SIG-M5 (cell line): ENCODE data around the gene CPSF4L.
A peak's percentile ranks its signal among the peaks of the same experiment; 100 is the strongest.
"Not testable (repeated sequence)": the region's sequence is repeated elsewhere in the genome, so short reads cannot be mapped to it uniquely, and the experiment has no call there.

Experiments
- DNase-seq: peaks from one replicate; lab custom pipeline; 2025; lab: John Stamatoyannopoulos, UW

Gene CPSF4L

DNA sequence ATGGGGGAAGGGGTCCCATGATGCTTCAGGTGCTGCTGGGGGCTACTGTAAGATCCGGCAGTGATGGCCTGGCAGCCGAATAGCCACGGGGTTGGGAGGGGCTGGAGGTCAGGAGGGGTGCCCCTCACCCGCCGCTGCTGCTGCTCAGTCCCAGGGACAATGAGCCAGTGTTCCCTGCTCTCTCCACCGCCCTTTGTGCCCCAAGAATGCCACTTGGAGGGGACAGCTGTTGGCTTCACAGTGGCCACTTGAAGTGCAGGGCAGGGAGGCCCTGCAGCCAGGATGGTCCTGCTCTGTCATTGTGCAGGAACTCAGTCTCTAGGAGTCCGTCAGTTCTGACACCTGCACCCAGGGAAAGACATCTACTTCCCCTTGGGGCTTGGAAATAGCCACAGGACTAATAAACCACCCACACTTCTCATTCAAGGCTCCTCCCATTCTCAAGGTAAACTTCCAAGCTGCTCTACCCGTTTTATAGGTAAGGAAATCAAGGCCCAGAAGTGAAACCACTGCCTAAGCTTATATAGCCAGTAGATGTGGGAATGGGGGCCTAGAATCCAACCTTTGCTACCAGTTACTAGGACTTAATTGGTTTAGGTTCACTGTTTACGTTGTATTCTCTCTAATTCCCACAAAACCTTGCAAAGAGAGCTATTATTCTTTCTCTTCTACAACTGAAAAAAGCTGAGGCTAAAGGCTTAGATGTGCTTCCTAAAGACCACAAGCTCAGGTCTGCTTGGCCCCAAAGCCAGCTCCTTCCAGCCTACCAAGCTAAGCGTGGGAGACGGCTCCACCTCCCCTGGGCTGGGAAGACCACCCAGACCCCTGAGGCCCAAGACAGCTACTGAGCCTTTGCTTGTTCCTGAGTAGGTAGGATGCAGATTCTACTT lies 6.2 kb upstream of the CPSF4L start:
- DNase-seq: no peak

DNA sequence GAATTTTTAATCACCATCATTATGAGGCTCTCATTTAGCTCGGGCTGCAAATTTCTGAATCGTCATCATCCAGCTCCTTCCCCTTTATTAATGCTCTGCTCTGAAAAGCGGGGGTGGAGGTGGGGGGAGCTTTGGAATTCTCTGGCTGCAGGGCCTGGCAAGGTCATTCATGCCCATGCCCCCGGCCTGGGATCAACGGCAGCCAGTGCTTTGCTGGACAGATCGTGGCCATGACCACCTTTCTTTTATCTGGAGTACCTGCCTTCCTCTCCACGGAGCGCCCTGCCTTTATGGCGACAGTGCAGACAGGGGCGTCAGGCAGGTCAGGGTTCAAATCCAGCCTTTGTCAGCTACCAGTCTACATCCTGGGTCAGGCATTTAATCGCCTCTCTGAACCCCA lies 5.1 kb upstream of the CPSF4L start:
- DNase-seq: no peak

- DNase-seq: no peak
Measured at GRCh38 chr17:73265646-73266640, 4.3 kb upstream of the CPSF4L start.

DNA sequence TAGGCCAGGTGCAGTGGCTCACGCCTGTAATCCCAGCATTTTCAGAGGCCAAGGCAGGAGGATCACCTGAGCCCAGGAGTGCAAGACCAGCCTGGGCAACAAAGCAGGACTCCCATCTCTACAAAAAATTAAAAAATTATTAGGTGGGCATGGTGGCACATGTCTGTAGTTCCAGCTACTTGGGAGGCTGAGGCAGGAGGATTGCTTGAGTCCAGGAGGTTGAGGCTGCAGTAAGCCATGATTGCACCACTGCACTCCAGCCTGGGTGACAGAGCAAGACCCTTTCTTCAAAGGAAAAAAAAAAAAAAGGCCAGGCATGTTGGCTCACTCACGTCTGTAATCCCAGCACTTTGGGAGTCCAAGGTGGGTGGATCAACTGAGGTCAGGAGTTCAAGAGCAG lies 2.8 kb upstream of the CPSF4L start:
- not testable (repeated sequence) for DNase-seq

DNA sequence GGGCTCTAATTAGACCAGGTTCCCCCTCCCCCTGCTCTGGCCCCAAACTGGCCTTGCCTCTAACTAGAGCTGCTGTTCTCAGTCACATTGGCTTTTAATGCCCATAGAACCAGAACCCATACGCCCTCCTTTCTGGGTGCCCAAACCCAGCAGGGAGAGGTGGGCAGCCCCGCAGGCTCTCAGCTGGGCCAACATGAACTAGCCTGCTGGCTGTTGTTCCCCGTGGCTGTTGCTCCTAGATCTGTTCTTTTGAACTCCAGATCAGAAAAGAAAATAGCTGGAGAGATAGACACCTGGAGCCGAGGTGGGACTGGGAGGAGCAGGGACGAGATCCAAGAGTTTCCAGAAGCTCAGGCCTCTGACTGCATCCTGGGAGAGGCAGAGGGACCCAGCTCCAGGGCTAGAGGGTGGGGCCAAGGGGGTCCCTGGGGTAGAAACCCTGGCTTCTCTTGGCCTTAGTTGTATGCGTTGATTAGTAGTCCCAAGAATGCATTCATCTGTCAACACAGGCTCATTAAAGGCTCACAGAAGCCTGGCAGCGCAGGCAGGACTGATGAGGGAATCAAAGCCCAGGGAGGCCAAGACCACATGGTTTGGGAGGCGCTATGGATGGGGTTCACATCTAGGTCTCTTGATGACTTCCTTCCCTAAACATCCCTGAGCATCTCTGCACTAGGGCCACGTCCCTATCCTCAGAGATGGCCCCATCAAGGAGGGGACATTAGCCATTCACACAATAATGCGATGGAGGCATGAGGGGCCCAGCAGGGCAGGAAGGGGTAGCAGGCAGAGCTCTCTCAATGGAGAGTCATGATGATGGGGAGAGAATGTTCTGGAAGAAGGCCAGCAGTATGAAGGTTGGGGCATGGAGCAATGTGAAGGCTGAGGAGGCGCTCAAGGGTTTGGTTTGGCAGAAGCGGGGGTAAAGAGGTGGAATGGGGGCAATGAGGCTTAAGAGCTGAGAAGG lies 1.3 kb upstream of the CPSF4L start:
- DNase-seq: no peak

DNA sequence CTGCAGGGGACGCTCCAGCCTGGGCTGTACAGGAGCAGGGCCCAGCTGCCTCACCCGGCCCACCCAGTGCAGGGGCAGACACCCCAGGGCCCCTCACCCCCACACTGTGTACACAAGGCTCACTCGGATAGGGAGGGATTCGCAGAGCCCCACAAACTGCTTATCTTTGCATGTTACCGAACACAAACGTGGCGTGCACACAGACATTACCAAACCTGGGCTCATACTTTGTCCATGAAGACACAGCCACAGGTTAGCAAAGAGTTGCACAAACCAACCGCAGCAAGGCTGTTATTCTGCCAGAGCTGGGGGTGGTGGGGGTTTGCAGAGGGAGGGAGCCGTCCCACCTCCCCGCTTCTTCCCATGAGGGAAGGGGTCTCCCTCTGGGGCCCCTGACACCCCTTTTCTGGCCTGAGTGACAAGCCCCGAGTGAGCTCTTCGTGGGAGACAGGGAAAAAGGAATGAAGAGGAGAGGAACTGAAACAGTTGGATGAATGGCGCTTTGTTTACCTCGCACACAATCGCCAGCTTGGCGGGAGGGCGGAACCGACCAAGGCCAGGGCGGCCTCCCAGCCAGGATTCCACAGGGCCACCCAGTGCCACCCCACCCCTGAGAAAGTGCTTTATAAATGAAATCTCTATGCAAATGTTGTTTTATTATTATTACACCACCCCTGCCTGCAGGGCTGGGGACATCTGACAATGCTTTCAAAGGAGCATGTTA lies 434 bp upstream of the CPSF4L start:
- peak; percentile 67 for DNase-seq

DNA sequence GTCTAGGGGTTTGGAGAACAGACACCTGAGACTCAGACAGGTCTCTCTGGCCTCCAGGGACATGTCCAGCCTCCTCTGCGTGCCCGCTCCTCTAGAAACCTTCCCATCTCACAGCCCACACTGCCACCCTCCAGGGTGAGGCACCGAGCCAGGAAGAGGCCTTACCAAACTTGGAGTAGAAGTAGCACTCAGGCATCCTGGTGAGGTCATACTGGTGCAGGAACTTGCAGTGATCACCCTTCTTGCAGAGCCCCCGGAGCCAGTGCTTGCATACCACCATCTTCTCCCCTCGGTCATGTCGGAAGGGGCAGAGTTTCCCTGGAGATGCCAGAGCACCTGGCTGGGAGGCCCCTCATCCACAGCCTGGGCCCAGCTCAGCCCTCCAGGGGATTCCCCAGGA lies 4.2 kb downstream of the CPSF4L start:
- no peak for DNase-seq

DNA sequence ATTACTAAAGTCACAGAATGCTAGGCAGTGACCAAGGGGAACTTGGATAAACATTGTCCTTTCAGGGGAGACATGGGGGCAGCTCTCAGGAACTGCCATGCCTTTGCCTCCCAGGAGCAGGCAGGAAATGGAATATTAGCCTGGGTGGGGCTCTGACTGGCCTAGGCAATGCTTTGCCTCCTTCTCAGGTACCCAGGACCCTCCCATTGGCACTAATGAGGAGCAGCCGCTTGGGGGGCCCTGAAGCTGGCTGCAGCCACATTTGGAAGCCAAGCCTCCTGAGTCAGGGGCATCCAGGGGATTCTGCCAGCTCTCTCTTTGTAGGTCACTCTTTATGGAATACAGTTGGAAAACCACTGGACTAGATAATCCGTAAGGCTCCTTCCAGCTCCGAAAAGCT lies 5.5 kb downstream of the CPSF4L start:
- no peak for DNase-seq

DNA sequence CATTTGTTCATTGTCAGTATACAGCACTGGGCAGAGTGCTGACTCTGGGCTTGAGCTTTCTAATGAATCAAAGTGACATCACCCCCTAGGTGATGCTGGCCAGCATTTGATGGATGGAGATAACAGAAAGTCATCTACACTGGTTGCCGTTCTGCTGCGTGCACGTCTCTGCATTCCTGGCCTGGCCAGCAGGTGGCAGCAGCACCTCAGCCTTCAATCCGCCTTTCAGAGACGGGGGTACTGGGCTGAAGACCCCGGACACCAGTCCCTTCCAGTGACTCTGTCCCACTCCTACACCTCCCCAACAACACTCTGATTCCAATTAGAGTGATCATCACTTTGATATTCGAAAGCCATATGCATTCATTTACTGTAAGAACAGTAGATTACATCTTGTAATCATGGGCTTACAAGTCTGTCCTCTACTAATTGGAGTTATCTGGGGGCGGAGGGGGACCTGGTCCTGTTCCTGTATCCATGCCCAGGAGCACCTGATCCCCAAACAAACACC lies 6.0 kb downstream of the CPSF4L start:
- no peak for DNase-seq

GRCh38 chr17:73251871-73252270 lies 9.8 kb downstream of the CPSF4L start:
- no peak for DNase-seq

DNA sequence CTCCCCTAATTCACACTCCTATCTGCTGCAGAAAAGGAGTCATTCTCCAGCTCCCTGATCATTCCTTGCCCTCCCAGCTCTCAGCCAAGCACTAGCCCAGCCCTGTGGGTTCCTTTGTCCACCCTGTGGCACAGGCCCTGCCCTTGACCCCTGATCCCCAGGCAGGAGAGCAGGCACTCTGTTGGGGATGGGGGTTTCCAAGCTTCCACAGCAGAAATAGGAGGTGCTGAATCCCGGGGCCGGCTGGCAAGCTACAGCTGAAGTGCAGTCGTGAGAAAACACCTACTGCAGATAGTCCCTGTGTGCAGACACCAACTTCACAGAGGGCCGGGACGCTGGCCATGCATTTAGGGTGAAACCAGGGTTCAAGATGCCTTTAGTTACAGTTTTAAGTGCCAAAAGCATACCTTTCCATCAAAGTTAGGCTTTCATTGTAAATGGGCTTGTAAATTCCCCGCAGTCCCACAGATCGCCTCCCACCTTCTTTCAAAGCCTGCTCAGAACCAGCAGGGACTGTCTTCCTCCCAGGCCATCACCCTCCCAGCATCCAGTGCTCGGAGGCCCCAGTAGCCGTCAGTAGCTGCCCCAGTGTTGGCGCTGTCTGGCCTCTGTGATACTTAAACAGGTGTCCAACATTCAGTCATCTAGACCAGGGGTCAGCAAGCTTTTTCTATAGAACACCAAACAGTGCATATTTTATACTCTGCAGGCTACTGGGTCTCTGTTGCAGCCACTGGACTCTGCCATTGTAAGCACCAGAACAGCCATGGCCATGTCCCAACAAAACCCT lies 10.6 kb downstream of the CPSF4L start:
- no peak for DNase-seq

DNA sequence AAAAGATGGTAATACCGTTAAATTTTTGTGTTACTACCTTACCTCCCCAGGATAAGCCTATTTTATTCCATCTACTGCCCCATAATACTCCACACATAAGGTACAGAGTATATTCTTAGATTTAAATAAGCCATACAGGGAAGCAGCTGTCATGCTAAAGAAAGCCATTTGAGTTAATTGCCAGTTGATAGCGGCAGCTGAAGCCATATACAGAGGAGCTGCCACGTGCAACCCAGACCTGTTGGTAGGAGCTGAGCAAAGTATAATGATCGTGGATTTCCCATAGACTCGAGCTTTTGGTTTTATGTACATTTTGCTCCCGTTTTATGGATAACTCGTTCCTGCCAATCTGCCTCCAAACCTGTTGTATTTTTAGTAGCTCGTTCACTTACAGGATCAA lies 12.0 kb downstream of the CPSF4L start:
- no peak for DNase-seq

DNA sequence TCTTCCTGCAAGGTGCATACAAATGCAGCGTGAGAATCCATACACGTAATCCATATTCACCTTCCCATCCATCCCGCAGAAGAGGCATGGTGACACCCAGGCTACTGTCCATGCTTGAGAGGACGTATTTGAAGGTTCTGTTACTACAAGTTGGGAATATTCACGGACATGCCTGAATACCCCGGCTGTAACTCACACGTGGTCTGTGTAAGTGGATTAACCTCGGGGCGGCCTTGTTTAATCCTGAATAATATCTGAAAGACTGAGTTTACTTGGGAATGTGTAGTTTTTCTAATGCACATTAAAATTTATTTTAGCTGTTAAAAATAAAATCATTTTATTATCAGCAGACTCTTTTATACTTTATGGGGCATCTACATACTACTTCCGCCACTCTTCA lies 13.1 kb downstream of the CPSF4L start:
- no peak for DNase-seq

DNA sequence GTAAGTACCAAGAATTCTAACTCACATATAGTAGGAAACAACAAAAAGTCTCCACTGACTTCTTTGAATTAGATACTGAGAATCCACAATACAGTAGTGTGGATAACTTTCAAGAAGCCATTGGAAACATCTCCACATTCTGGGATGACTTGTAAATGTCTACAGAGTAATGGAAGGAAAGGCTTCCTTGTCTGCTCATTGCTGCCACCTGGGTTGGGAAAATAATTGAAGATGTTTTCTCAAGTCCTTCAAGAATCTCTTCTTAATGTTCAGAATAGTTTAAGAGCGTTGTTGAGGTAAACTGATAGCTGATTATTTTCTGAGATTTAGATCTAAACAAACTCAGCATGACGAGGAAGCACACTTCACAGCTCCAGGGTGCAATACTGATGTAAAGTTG lies 14.0 kb downstream of the CPSF4L start:
- DNase-seq: no peak

GRCh38 chr17:73240561-73240960 lies 21.1 kb downstream of the CPSF4L start:
- DNase-seq: no peak

DNA sequence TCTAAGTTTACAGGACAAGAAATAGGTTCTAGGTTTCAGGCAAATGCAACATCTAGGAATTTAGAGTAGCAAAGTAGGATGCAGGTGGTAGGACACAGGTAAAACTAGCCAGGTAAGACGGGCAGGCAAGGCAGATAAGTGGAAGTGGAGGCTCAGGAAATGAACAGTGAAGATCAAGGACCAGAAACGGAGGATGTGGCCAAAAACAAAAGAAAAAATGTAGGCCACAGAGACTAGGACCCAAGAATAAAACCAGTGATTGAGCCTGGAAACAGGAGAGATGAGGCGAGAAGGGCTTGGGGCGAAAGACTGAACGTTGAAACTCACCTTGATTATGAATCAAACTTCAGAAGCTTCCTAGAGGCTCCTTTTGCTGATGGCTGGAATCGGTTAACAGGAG lies 24.0 kb downstream of the CPSF4L start:
- DNase-seq: no peak

- no peak for DNase-seq
Measured at GRCh38 chr17:73234736-73235135, 26.9 kb downstream of the CPSF4L start.

GRCh38 chr17:73232587-73233373 lies 28.9 kb downstream of the CPSF4L start:
- DNase-seq: no peak
